ENCODE data around the gene CHTF8. TPM values are rescaled to one million over a fixed set of nuclear protein-coding genes. Genes with fewer than 3 reads are reported as not detected.

CHTF8 gene
- total and polyA plus RNA-seq, 9 donors, result 47.9 to 130 (median 82.6) TPM

GRCh38 chr16:69084289-69084688 is 48.1 kb downstream of the CHTF8 start:
- no peaks in the 10 kb centered on the region for H3K9me3 ChIP-seq
- intact Hi-C loops (cut with DNase I), result no loop called here
- no peaks in the 10 kb centered on the region for H3K4me1 ChIP-seq (ENCODE audit: insufficient read depth)
- no peaks in the 10 kb centered on the region for H3K27me3 ChIP-seq
- no peak for TF ChIP-seq EP300 (IDR thresholded peaks at IDR 0.05)
- TF ChIP-seq POLR2A (IDR thresholded peaks at IDR 0.05), result no peak
- no peak for TF ChIP-seq CTCF (IDR thresholded peaks at IDR 0.05)
- no peak overlapping the region for H3K4me3 ChIP-seq
- no peaks in the 10 kb centered on the region for H3K36me3 ChIP-seq
- DNase-seq, result no peak
- 38 to 49% (median 47%) methylated on average over 2 of the region's 2 CpGs for WGBS, 3 donors
- H3K27ac ChIP-seq, result no peak overlapping the region

GRCh38 chr16:69083306-69083941 is 49.0 kb downstream of the CHTF8 start:
- no peaks in the 10 kb centered on the region for H3K4me1 ChIP-seq (ENCODE audit: insufficient read depth)
- intact Hi-C loops (cut with DNase I), result no loop called here
- no peak overlapping the region for H3K4me3 ChIP-seq
- no peak for TF ChIP-seq CTCF (IDR thresholded peaks at IDR 0.05)
- no peak for TF ChIP-seq EP300 (IDR thresholded peaks at IDR 0.05)
- TF ChIP-seq POLR2A (IDR thresholded peaks at IDR 0.05), result no peak
- no peaks in the 10 kb centered on the region for H3K9me3 ChIP-seq
- WGBS, 3 donors, result 94 to 95% (median 95%) methylated on average over 16 of the region's 16 CpGs
- no peak for DNase-seq
- no peak overlapping the region for H3K27ac ChIP-seq
- no peaks in the 10 kb centered on the region for H3K27me3 ChIP-seq
- no peaks in the 10 kb centered on the region for H3K36me3 ChIP-seq

GRCh38 chr16:69079697-69080096 is 52.7 kb downstream of the CHTF8 start:
- no peak for DNase-seq
- Histone ChIP-seq H3K27me3 (no peaks in the 10 kb centered on the region), H3K9me3 (no peaks in the 10 kb centered on the region), H3K4me3 (no peak overlapping the region), H3K4me1 (ENCODE audit: insufficient read depth) (no peaks in the 10 kb centered on the region), H3K27ac (no peak overlapping the region), H3K36me3 (no peaks in the 10 kb centered on the region)
- 83 to 92% (median 84%) methylated on average over 2 of the region's 2 CpGs for WGBS, 3 donors
- intact Hi-C loops (cut with DNase I), result no loop called here
- TF ChIP-seq CTCF (IDR thresholded peaks at IDR 0.05) (no peak), POLR2A (IDR thresholded peaks at IDR 0.05) (no peak), EP300 (IDR thresholded peaks at IDR 0.05) (no peak)

- no peak for DNase-seq
- Histone ChIP-seq H3K4me1 (ENCODE audit: insufficient read depth) (no peaks in the 10 kb centered on the region), H3K9me3 (no peaks in the 10 kb centered on the region), H3K4me3 (no peak overlapping the region), H3K27ac (no peak overlapping the region), H3K36me3 (no peaks in the 10 kb centered on the region), H3K27me3 (no peaks in the 10 kb centered on the region)
- intact Hi-C loops (cut with DNase I), result no loop called here
- WGBS, 3 donors, result 85 to 91% (median 86%) methylated on average over 7 of the region's 7 CpGs
- TF ChIP-seq POLR2A (IDR thresholded peaks at IDR 0.05) (no peak), CTCF (IDR thresholded peaks at IDR 0.05) (no peak), EP300 (IDR thresholded peaks at IDR 0.05) (no peak)
Measured at GRCh38 chr16:69078073-69078472, 54.3 kb downstream of the CHTF8 start.

All from ovary (tissue), 9 donors.